NB4 (cell line): ENCODE measurements around the gene IRAK1.

Experiments
- CTCF ChIP-seq: IDR thresholded peaks from one replicate; pipeline ENCODE4 v1.5.1; 2012; ENCODE audit warnings: low read depth, low read length
- POLR2A ChIP-seq: IDR thresholded peaks from 2 replicates; pipeline ENCODE4 v1.6.1; 2011; ENCODE audit warnings: mild to moderate bottlenecking; ENCODE audit not compliant: insufficient read length; ENCODE audit errors: extremely low read depth

GRCh38 chrX:153968754-153969124, 51.0 kb downstream of the IRAK1 start:
- no peak for TF ChIP-seq POLR2A
- TF ChIP-seq CTCF: peak; percentile 38
